ENCODE measurements around the gene DAGLA. TPM values are rescaled to one million over a fixed set of nuclear protein-coding genes. Genes with fewer than 3 reads are reported as not detected.

Gene DAGLA
- total RNA-seq, 1 experiment from 2014 or later = 3.1 TPM

- H3K4me1 Mint-ChIP-seq = peaks cover 30% of the 10 kb centered on the region
- DNase-seq (ENCODE audit: low spot score) (peak; percentile 68), ATAC-seq (peak; percentile 66)
- H3K36me3 Mint-ChIP-seq = no peaks in the 10 kb centered on the region
- POLR2A ChIA-PET = interaction anchor here (0.6 kb wide), 1 partner anchor 40 kb away, joined by 3 read pairs; the partner anchor contains the start of genes FEN1 and TMEM258
- H3K27me3 Mint-ChIP-seq (ENCODE audit: low read depth) = peaks cover 37% of the 10 kb centered on the region
- peak within 1 kb of the TSS; percentile 77 for H3K4me3 Mint-ChIP-seq
- no peak within 1 kb of the TSS for H3K27ac Mint-ChIP-seq
- H3K9me3 Mint-ChIP-seq = no peaks in the 10 kb centered on the region
- CTCF ChIA-PET = interaction anchor here (0.6 to 3.5 kb wide), 18 partner anchors 8 to 236 kb away, joined by 3 to 23 read pairs (median 4); no protein-coding TSS in a partner anchor
- TF ChIP-seq TP53 (CRISPR knock-in tag; IDR thresholded peaks at IDR 0.05) = no peak
- no peak for TF ChIP-seq ZNF512 (CRISPR knock-in tag; IDR thresholded peaks at IDR 0.05; ENCODE audit: borderline replicate concordance)
- 0 out of 2 replicates have a peak, but pooled peaks have one; percentile 23 for TF ChIP-seq FOXP1 (CRISPR knock-in tag; IDR thresholded peaks at IDR 0.05; ENCODE audit: borderline replicate concordance)
- no peak for TF ChIP-seq ZNF232 (CRISPR knock-in tag; IDR thresholded peaks at IDR 0.05)
- 0 out of 2 replicates have a peak, but pooled peaks have one; percentile 28 for TF ChIP-seq SP1 (CRISPR knock-in tag; conservative IDR thresholded peaks at IDR 0.05)
- no peak for TF ChIP-seq ZNF416 (CRISPR knock-in tag; IDR thresholded peaks at IDR 0.05)
- 0 out of 2 replicates have a peak, but pooled peaks have one; percentile 18 for TF ChIP-seq MYBL2 (CRISPR knock-in tag; IDR thresholded peaks at IDR 0.05)
- TF ChIP-seq ARID4B (CRISPR knock-in tag; IDR thresholded peaks at IDR 0.05; ENCODE audit: borderline replicate concordance) = no peak
- no peak for TF ChIP-seq CTCF (IDR thresholded peaks at IDR 0.05)
- no peak for TF ChIP-seq PREB (CRISPR knock-in tag; IDR thresholded peaks at IDR 0.05; ENCODE audit: borderline replicate concordance)
- TF ChIP-seq HMGXB4 (CRISPR knock-in tag; IDR thresholded peaks at IDR 0.05) = peak; percentile 71; the same call in 1 of the 2 replicates
- TF ChIP-seq ZNF121 (CRISPR knock-in tag; IDR thresholded peaks at IDR 0.05) = peak; percentile 77; the same call in 1 of the 2 replicates
Measured at GRCh38 chr11:61752117-61752924, 72.1 kb downstream of the DAGLA start, which contains the start of gene MYRF. Gene MYRF, plus strand, starts transcription at chr11:61752636. Its CDS starts 109 bp downstream, at chr11:61752745.

Measured in WTC11 (cell line).